ENCODE data around the gene PPP4R3A.
"Not testable (repeated sequence)": the region's sequence is repeated elsewhere in the genome, so short reads cannot be mapped to it uniquely, and the experiment has no call there.

Gene PPP4R3A

GRCh38 chr14:91436266-91436665, 73.8 kb downstream of the PPP4R3A start:
- DNase-seq: not testable (repeated sequence)

GRCh38 chr14:91429385-91429784, 80.7 kb downstream of the PPP4R3A start:
- no peak for DNase-seq

GRCh38 chr14:91428931-91429330, 81.2 kb downstream of the PPP4R3A start:
- not testable (repeated sequence) for DNase-seq

- DNase-seq: not testable (repeated sequence)
Observed at GRCh38 chr14:91425531-91425944, 84.6 kb downstream of the PPP4R3A start.

GRCh38 chr14:91424813-91425530, 85.1 kb downstream of the PPP4R3A start:
- DNase-seq: no peak

- no peak for DNase-seq
Observed at GRCh38 chr14:91420686-91421085, 89.4 kb downstream of the PPP4R3A start.

- DNase-seq: no peak
Observed at GRCh38 chr14:91419451-91419850, 90.7 kb downstream of the PPP4R3A start.

- DNase-seq: no peak
Observed at GRCh38 chr14:91419044-91419397, 91.1 kb downstream of the PPP4R3A start.

GRCh38 chr14:91418387-91419043, 91.6 kb downstream of the PPP4R3A start:
- DNase-seq: no peak

GRCh38 chr14:91417983-91418386, 92.1 kb downstream of the PPP4R3A start:
- DNase-seq: no peak

GRCh38 chr14:91417120-91417982, 92.8 kb downstream of the PPP4R3A start, which contains the start of gene CCDC88C:
Gene CCDC88C, minus strand, starts transcription at chr14:91417820. Its CDS starts 130 bp downstream, at chr14:91417690.
- peak; percentile 40 for DNase-seq

GRCh38 chr14:91416744-91417119, 93.4 kb downstream of the PPP4R3A start:
- no peak for DNase-seq

GRCh38 chr14:91415794-91416743, 94.0 kb downstream of the PPP4R3A start:
- DNase-seq: no peak

- DNase-seq: no peak
Observed at GRCh38 chr14:91414475-91414833, 95.7 kb downstream of the PPP4R3A start.

- no peak for DNase-seq
Observed at GRCh38 chr14:91413547-91414474, 96.3 kb downstream of the PPP4R3A start.

GRCh38 chr14:91412939-91413338, 97.2 kb downstream of the PPP4R3A start:
- DNase-seq: no peak

GRCh38 chr14:91410771-91411536, 99.2 kb downstream of the PPP4R3A start:
- DNase-seq: no peak

GRCh38 chr14:91409928-91410718, 100.0 kb downstream of the PPP4R3A start:
- no peak for DNase-seq

- not testable (repeated sequence) for DNase-seq
Observed at GRCh38 chr14:91409240-91409639, 100.9 kb downstream of the PPP4R3A start.
